GM18861 (cell line): Measurements from ENCODE around the gene UBN2.
"Not testable (repeated sequence)": the region's sequence is repeated elsewhere in the genome, so short reads cannot be mapped to it uniquely, and the experiment has no call there.

Experiments
- ATAC-seq: cut with Tn5 transposase; IDR thresholded peaks from one replicate; pipeline ENCODE4 v1.9.1; 2021; ENCODE audit not compliant: unreplicated experiment

The UBN2 gene

DNA sequence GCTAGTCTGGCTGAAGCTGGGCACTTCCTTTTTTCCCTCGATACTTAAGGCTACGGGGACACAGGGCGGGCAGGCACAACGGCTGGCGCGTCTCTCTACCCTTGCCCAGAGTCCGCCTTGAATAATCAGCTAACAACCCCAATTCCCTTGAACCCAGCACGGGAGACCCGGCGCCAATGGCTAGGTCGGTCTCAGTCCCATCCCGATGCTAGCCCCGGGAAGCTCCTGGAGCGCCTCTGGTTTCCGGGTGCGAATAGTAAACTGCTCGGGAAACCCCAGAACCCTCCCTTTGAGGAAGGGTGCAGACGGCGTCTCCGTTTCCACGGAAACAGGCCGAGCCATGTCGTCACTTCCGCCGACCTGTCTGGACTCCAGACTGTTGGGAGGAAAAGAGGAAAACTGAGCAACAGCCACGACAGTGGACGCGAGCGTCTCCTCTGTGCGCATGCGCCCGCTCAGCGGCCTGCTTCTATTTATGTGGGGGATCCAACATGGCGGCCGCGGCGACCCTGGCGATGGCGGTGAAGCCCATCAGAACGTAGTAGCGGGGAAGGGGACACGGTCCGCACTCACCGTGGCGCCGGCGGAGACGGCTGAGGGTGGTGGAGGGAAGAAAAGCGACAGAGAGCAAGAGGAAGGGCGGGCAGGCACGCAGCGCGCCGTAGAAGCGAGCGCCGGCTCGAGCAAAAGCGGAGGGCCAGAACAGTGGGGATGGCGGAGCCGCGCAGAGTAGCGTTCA is at the start of gene UBN2:
TSS of gene UBN2 (plus strand) at position 464 of the 739 bp plus-strand sequence. CDS start at position 712, 248 bp downstream.
- ATAC-seq = peak; percentile 97

DNA sequence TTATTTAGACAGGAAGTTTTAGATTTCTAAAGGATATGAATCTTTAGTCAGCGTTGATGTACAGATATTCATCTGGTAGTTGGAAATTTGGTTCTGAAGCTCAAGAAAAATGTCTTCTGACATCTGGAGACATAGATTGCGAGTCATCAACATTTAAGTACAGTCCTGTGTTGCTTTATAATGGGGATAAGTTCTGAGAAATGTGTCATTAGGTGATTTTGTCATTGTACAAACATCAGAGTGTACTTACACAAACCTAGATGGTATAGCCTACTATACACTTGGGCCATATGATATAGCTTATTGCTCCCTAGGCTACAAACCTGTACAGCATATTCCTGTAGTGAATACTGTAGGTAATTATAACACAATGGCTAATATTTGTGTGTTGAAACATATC is 49.6 kb upstream of the UBN2 start:
- no peak for ATAC-seq

DNA sequence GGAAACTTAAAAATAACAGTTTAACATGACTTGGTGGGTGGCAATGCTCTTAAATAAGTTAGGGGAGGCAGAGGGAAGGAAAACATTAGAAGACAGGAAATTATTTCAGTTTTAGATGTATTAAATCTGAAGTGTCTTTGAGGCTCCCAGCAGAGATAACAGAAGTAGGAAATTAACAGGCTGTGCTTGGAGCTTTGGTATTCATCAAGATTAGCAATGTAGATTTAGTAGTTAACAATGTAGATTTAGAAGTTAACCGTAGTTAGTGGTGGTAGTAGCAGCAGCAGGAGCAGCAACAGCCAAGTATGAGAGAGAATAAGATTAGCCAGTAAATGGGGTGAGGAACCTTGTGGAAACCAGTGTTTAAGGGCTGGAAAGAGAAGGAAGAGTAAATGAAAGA is 48.7 kb upstream of the UBN2 start:
- no peak for ATAC-seq

GRCh38 chr7:139183251-139183650 is 47.8 kb upstream of the UBN2 start:
- no peak for ATAC-seq

GRCh38 chr7:139183878-139184338 is 47.1 kb upstream of the UBN2 start:
- ATAC-seq = no peak

GRCh38 chr7:139186146-139186545 is 44.9 kb upstream of the UBN2 start:
- no peak for ATAC-seq

DNA sequence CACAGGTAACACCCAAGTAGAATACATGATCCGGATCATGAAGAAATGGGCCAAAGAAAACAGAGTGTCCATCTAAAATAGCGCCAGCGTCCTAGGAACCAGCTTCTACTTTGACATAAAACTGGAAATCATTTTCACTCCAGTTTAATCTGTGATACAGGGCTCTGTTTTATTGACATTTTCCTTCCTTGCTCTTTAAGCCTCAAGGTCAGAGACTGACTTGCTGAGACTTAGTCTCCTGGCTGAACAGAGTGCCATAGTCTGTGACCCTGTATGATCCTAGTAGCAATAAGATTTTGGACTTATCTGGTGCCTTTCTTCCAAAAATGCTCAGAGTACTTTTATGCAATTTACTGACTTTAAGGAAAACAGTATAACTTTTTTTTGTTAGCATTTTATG is 41.7 kb upstream of the UBN2 start:
- no peak for ATAC-seq

DNA sequence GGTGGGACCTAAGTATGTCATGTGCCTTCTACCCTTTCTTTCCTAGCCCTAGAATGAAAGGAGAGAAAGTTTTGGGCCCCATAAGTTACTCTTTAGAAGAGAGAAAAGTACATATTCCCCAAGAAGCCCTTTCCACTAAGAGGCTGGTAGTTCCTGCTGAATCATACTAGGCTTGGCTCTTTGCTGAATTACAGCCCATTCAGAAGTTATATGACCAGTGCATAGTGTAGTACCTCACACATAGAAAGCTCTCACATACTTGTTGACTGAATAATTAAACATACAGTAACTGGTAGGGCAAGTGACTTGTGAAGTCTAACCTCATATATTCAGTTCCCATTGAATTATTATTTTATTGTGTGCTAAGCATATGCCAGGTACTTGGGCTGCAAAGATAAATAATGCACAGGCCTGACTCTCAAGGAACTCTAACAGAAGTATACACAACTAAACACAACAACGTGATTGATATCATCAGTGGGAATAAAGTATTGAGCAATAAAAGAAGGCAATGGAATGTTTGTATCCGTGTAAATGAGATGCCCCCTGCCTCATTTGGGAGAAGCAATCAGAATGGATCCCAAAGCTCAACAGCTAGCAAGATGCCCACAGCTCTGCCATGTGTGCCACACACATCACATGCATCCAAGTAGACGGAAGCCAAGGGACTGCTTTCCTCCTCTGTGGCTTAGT is 38.9 kb upstream of the UBN2 start:
- no peak for ATAC-seq

DNA sequence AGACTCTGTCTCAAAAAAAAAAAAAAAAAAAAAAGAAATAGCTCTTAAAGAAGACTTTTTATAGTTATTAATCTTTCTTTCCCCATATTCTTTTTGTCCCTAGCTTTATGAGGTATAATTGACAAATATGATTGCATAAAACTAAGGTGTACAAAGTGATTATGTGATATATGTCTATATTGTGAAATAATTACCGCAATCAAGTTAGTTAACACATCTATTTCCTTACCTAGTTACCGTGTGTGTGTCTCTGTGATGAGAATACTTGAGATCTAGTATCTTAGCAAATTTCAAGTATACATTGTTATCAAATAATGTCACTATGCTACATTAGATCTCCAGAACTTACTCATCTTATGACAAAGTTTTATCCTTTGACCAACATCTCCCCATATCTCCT is 30.7 kb upstream of the UBN2 start:
- no peak for ATAC-seq

GRCh38 chr7:139203992-139204391 is 27.0 kb upstream of the UBN2 start:
- ATAC-seq = no peak

GRCh38 chr7:139205843-139206242 is 25.2 kb upstream of the UBN2 start:
- ATAC-seq = no peak

DNA sequence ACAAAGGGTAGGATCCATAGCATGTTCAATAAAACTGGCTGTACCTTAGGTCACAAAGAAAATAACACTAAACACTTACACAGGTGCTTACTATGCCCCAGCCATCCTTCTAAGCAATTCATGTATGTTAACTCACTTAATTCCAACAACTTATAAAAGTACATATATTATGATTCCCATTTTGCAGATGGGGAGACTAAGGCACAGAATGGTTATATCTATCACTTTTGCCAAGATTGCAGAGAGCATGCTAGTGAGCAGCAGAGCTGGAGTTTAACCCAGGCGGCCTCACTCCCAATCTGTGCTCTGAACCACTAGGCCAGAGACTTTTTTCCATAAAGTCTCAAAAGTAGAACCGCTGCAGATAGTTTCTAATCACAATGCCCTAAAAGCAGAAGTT is 18.9 kb upstream of the UBN2 start:
- no peak for ATAC-seq

DNA sequence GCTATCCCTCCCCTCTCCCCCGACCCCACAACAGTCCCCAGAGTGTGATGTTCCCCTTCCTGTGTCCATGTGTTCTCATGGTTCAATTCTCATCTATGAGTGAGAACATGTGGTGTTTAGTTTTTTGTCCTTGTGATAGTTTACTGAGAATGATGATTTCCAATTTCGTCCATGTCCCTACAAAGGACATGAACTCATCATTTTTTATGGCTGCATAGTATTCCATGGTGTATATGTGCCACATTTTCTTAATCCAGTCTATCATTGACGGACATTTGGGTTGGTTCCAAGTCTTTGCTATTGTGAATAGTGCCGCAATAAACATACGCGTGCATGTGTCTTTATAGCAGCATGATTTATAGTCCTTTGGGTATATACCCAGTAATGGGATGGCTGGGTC is 17.5 kb upstream of the UBN2 start:
- ATAC-seq = not testable (repeated sequence)

DNA sequence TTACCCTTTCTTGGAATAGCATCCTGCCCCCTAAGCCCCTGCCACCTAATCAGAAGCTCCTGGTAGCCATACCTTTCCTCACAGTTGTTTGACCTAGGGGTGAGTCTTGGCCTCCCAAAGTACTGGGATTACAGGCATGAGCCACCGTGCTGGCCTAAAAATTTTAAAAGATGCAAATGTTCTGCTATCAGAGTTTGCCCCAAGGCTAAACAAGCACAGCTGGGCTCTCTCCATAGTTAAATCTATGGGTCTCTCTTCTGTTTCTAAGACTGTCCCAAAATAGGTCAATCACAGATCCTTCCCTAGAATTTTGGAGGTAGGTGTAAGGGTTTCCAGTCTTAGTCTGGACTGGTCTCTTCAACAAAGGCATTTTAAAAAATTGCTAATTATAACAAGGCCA is 12.9 kb upstream of the UBN2 start:
- no peak for ATAC-seq

- no peak for ATAC-seq
Measured at GRCh38 chr7:139224219-139224618, 6.8 kb upstream of the UBN2 start.

GRCh38 chr7:139224836-139225235 is 6.2 kb upstream of the UBN2 start:
- not testable (repeated sequence) for ATAC-seq

- not testable (repeated sequence) for ATAC-seq
Measured at GRCh38 chr7:139225286-139226157, 5.5 kb upstream of the UBN2 start.

- ATAC-seq = not testable (repeated sequence)
Measured at GRCh38 chr7:139226158-139226515, 4.9 kb upstream of the UBN2 start.

- not testable (repeated sequence) for ATAC-seq
Measured at GRCh38 chr7:139226988-139227488, 4.0 kb upstream of the UBN2 start.

GRCh38 chr7:139230023-139230422 is 1.0 kb upstream of the UBN2 start:
- ATAC-seq = no peak

DNA sequence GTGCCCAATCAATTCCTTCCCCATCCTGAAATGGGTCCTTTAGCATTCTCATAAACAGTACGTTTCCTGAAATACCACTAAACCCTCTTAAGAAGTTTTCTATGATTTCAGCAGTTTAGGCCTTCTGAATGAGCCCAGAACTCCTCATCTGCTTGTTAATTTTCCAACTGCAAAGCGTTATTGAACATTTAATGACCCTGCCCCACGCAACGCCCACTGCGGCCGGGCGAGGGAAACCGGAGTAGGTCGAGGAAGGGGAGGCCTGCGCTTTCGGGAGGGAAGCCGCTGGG is 608 bp upstream of the UBN2 start:
- no peak for ATAC-seq
